Lower leg skin (tissue), 3 donors: ENCODE data around the gene UBE4B.

Source experiments
- CTCF ChIP-seq, 3 donors: fragments of 450-650 bp; IDR thresholded peaks; one replicate each; pipeline ENCODE4 v1.5.1; 2016; ENCODE audit warnings: antibody characterized with exemption in 3 of 3, mild to moderate bottlenecking in 3 of 3, moderate library complexity in 2 of 3
- POLR2A ChIP-seq, 2 donors: fragments of 450-650 bp; IDR thresholded peaks; one replicate each; pipeline ENCODE4 v1.6.1; 2016 to 2017; ENCODE audit warnings: antibody characterized with exemption in 2 of 2, mild to moderate bottlenecking in 1 of 2, moderate library complexity in 1 of 2

GRCh38 chr1:10211805-10212410, 179.2 kb downstream of the UBE4B start:
- TF ChIP-seq CTCF (IDR thresholded peaks at IDR 0.05): no peak
- no peak for TF ChIP-seq POLR2A (IDR thresholded peaks at IDR 0.05)
